ENCODE data around the gene FERMT2.

The FERMT2 gene

GRCh38 chr14:52824462-52824861 is 126.4 kb downstream of the FERMT2 start:
- Histone ChIP-seq H3K27me3 (ENCODE audit: control insufficient read depth, low read length) (peaks cover 16% of the 10 kb centered on the region), H3K4me2 (ENCODE audit: low read length) (no peak overlapping the region), H3K79me2 (ENCODE audit: control insufficient read depth, low read length) (no peaks in the 10 kb centered on the region), H3K4me1 (ENCODE audit: control insufficient read depth, low read length) (no peaks in the 10 kb centered on the region), H4K20me1 (ENCODE audit: control insufficient read depth, insufficient read depth, low read depth, low read length) (no peaks in the 10 kb centered on the region), H3K9me3 (ENCODE audit: control insufficient read depth, insufficient read depth, low read length) (no peaks in the 10 kb centered on the region), H3K9me2 (replicated peaks; ENCODE audit: control insufficient read depth, low read length) (no peaks in the 10 kb centered on the region), H3K4me3 (ENCODE audit: low read length) (no peak overlapping the region), H3F3A (ENCODE audit: control insufficient read depth, insufficient read depth) (no peaks in the 10 kb centered on the region), H3K27ac (ENCODE audit: low read depth, low read length) (no peak overlapping the region), H3K36me3 (ENCODE audit: control insufficient read depth, low read length) (no peaks in the 10 kb centered on the region)
- TF ChIP-seq EZH2phosphoT487 (IDR thresholded peaks at IDR 0.05; ENCODE audit: borderline replicate concordance, low read length) (no peak), CTCF (IDR thresholded peaks at IDR 0.05; ENCODE audit: low read depth, low read length, poor library complexity, severe bottlenecking) (no peak)

- H3K27ac ChIP-seq (ENCODE audit: low read depth, low read length): no peak overlapping the region
Measured at GRCh38 chr14:52821805-52822250, 129.0 kb downstream of the FERMT2 start.

GRCh38 chr14:52808101-52808500 is 142.7 kb downstream of the FERMT2 start:
- Histone ChIP-seq H4K20me1 (ENCODE audit: control insufficient read depth, insufficient read depth, low read depth, low read length) (no peaks in the 10 kb centered on the region), H3K4me1 (ENCODE audit: control insufficient read depth, low read length) (no peaks in the 10 kb centered on the region), H3K9me2 (replicated peaks; ENCODE audit: control insufficient read depth, low read length) (no peaks in the 10 kb centered on the region), H3K4me3 (ENCODE audit: low read length) (no peak overlapping the region), H3K79me2 (ENCODE audit: control insufficient read depth, low read length) (no peaks in the 10 kb centered on the region), H3K36me3 (ENCODE audit: control insufficient read depth, low read length) (no peaks in the 10 kb centered on the region), H3K4me2 (ENCODE audit: low read length) (no peak overlapping the region), H3K27me3 (ENCODE audit: control insufficient read depth, low read length) (no peaks in the 10 kb centered on the region; the same call in 1 of the 2 replicates), H3F3A (ENCODE audit: control insufficient read depth, insufficient read depth) (no peaks in the 10 kb centered on the region), H3K9me3 (ENCODE audit: control insufficient read depth, insufficient read depth, low read length) (no peaks in the 10 kb centered on the region), H3K27ac (ENCODE audit: low read depth, low read length) (no peak overlapping the region)
- no peak for TF ChIP-seq CTCF (IDR thresholded peaks at IDR 0.05; ENCODE audit: low read depth, low read length, poor library complexity, severe bottlenecking)
- TF ChIP-seq EZH2phosphoT487 (IDR thresholded peaks at IDR 0.05; ENCODE audit: borderline replicate concordance, low read length): no peak

More at GRCh38 chr14:52821805-52822250, 129.0 kb downstream of the FERMT2 start:
- no peaks in the 10 kb centered on the region for H3K36me3 ChIP-seq (ENCODE audit: control insufficient read depth, low read length)
- no peaks in the 10 kb centered on the region for H3K4me1 ChIP-seq (ENCODE audit: control insufficient read depth, low read length)
- no peak overlapping the region for H3K4me2 ChIP-seq (ENCODE audit: low read length)
- no peak overlapping the region for H3K4me3 ChIP-seq (ENCODE audit: low read length)
- H3K9me3 ChIP-seq (ENCODE audit: control insufficient read depth, insufficient read depth, low read length): no peaks in the 10 kb centered on the region
- no peaks in the 10 kb centered on the region for H3K79me2 ChIP-seq (ENCODE audit: control insufficient read depth, low read length)
- peaks cover 12% of the 10 kb centered on the region for H3K27me3 ChIP-seq (ENCODE audit: control insufficient read depth, low read length)
- TF ChIP-seq CTCF (IDR thresholded peaks at IDR 0.05; ENCODE audit: low read depth, low read length, poor library complexity, severe bottlenecking) (no peak), EZH2phosphoT487 (IDR thresholded peaks at IDR 0.05; ENCODE audit: borderline replicate concordance, low read length) (no peak)
- no peaks in the 10 kb centered on the region for H3F3A ChIP-seq (ENCODE audit: control insufficient read depth, insufficient read depth)
- H4K20me1 ChIP-seq (ENCODE audit: control insufficient read depth, insufficient read depth, low read depth, low read length): no peaks in the 10 kb centered on the region
- no peaks in the 10 kb centered on the region for H3K9me2 ChIP-seq (replicated peaks; ENCODE audit: control insufficient read depth, low read length)
